DOHH2 (cell line): ENCODE measurements around the gene METTL16.

Experiments
- CTCF ChIP-seq: fragments of 200-600 bp; sonication (generic); IDR thresholded peaks from one replicate; pipeline ENCODE4 v1.5.1; 2014; ENCODE audit warnings: antibody characterized with exemption, mild to moderate bottlenecking, low read depth, low read length; ENCODE audit not compliant: poor library complexity, severe bottlenecking
- EZH2phosphoT487 ChIP-seq: fragments of 200-600 bp; sonication (generic); IDR thresholded peaks from 2 replicates; pipeline ENCODE4 v1.6.1; 2017; ENCODE audit warnings: borderline replicate concordance, mild to moderate bottlenecking, antibody characterized with exemption, low read length, moderate library complexity, mixed read lengths

GRCh38 chr17:2378905-2379304 is 132.8 kb downstream of the METTL16 start:
- TF ChIP-seq CTCF (no peak), EZH2phosphoT487 (no peak)
